IMR-90 (cell line): ENCODE data around the gene MAB21L3. TPM values are rescaled to one million over a fixed set of nuclear protein-coding genes. Genes with fewer than 3 reads are reported as not detected.

Experiments used
- ATAC-seq: fragments of 200-7000 bp; cut with Tn5 transposase; 2 replicates; pipeline ENCODE4 v1.9.1; 2020; ENCODE audit warnings: low read depth, mild to moderate bottlenecking, moderate library complexity
- BruUV-seq: library from RNA; stranded (reverse); fragments of 400-500 nt; replicated peaks from 2 replicates; lab custom pipeline; 2021; lab: Mats Ljungman, UMichigan
- CTCF ChIA-PET: fragments of 300-600 bp; formaldehyde crosslinking; extraction: SDS; loops from one replicate; lab custom pipeline; 2021; ENCODE audit warnings: antibody characterized with exemption; lab: Yijun Ruan, JAX
- POLR2A ChIA-PET: fragments of 300-600 bp; sonication (Branson Sonifier 250); formaldehyde crosslinking; loops from one replicate; lab custom pipeline; 2022; ENCODE audit warnings: antibody characterized with exemption; ENCODE audit not compliant: unreplicated experiment; lab: Charles Lee
- DNase-seq: peaks from one replicate; pipeline ENCODE4 v3.0.0; 2013
- H2AFZ ChIP-seq: replicated peaks from 2 replicates; pipeline ENCODE3; 2013; ENCODE audit warnings: low read length, mild to moderate bottlenecking; ENCODE audit not compliant: poor library complexity
- H2AK5ac ChIP-seq: 2 replicates; pipeline ENCODE4 v1.6.1; 2013; ENCODE audit warnings: low read depth, low read length, inconsistent platforms
- H2AK9ac ChIP-seq: replicated peaks from 2 replicates; pipeline ENCODE3; 2013; ENCODE audit warnings: mild to moderate bottlenecking, low read depth, low read length, moderate library complexity; ENCODE audit not compliant: poor library complexity
- H2BK120ac ChIP-seq: 2 replicates; pipeline ENCODE4 v1.6.1; 2013; ENCODE audit warnings: low read depth, low read length, inconsistent platforms
- H2BK15ac ChIP-seq: 3 replicates; pipeline ENCODE4 v1.6.1; 2013; ENCODE audit warnings: low read depth, low read length, inconsistent platforms
- H2BK20ac ChIP-seq: 2 replicates; pipeline ENCODE4 v1.6.1; 2013; ENCODE audit warnings: low read depth, mild to moderate bottlenecking, inconsistent platforms, low read length, moderate library complexity
- H2BK5ac ChIP-seq: 2 replicates; pipeline ENCODE4 v1.6.1; 2013; ENCODE audit warnings: mild to moderate bottlenecking, low read depth, low read length, inconsistent platforms; ENCODE audit not compliant: poor library complexity, severe bottlenecking
- H3K14ac ChIP-seq: replicated peaks from 2 replicates; pipeline ENCODE4 v1.6.1; 2013; ENCODE audit warnings: low read depth, low read length, inconsistent platforms
- H3K18ac ChIP-seq: 2 replicates; pipeline ENCODE4 v1.6.1; 2013; ENCODE audit warnings: low read depth, low read length, control low read depth
- H3K23ac ChIP-seq: 2 replicates; pipeline ENCODE4 v1.6.1; 2013; ENCODE audit warnings: low read depth, low read length, inconsistent platforms
- H3K27ac ChIP-seq: 2 replicates; pipeline ENCODE4 v1.5.1; 2013; ENCODE audit warnings: mild to moderate bottlenecking, control low read depth, low read length; ENCODE audit not compliant: insufficient read depth
- H3K27me3 ChIP-seq: 2 replicates; pipeline ENCODE4 v1.6.1; 2013; ENCODE audit warnings: low read length; ENCODE audit not compliant: control insufficient read depth, insufficient read depth
- H3K36me3 ChIP-seq: 2 replicates; pipeline ENCODE4 v1.6.1; 2013; ENCODE audit warnings: low read length, mixed read lengths; ENCODE audit not compliant: control insufficient read depth, insufficient read depth
- H3K4ac ChIP-seq: 2 replicates; pipeline ENCODE4 v1.6.1; 2013; ENCODE audit warnings: low read depth, low read length, inconsistent platforms
- H3K4me1 ChIP-seq: 2 replicates; pipeline ENCODE4 v1.6.1; 2013; ENCODE audit warnings: low read length, mixed read lengths; ENCODE audit not compliant: control insufficient read depth, insufficient read depth
- H3K4me2 ChIP-seq: 2 replicates; pipeline ENCODE4 v1.6.1; 2013; ENCODE audit warnings: low read depth, mild to moderate bottlenecking, control low read depth, low read length, moderate library complexity
- H3K4me3 ChIP-seq: 2 replicates; pipeline ENCODE4 v1.5.1; 2013; ENCODE audit warnings: low read depth, mild to moderate bottlenecking, control low read depth, low read length, moderate library complexity; ENCODE audit not compliant: insufficient read depth
- H3K56ac ChIP-seq: 2 replicates; pipeline ENCODE4 v1.6.1; 2013; ENCODE audit warnings: low read length, inconsistent platforms; ENCODE audit not compliant: insufficient read depth; ENCODE audit errors: extremely low read depth
- H3K79me1 ChIP-seq, 2 experiments: 2 replicates each; pipeline ENCODE4 v1.6.1; 2013; ENCODE audit warnings: low read length in 2 of 2, inconsistent platforms in 1 of 2, low read depth in 1 of 2
- H3K9ac ChIP-seq: 2 replicates; pipeline ENCODE4 v1.6.1; 2013; ENCODE audit warnings: low read depth, low read length, control low read depth
- H3K9me1 ChIP-seq: 2 replicates; pipeline ENCODE4 v1.6.1; 2013; ENCODE audit warnings: low read length, inconsistent platforms; ENCODE audit not compliant: insufficient read depth
- H3K9me3 ChIP-seq: 2 replicates; pipeline ENCODE4 v1.6.1; 2013; ENCODE audit warnings: low read length; ENCODE audit not compliant: control insufficient read depth, insufficient read depth
- H4K20me1 ChIP-seq: 2 replicates; pipeline ENCODE4 v1.6.1; 2013; ENCODE audit warnings: low read length, inconsistent platforms; ENCODE audit not compliant: insufficient read depth
- H4K5ac ChIP-seq: 2 replicates; pipeline ENCODE4 v1.6.1; 2013; ENCODE audit warnings: mild to moderate bottlenecking, low read depth, low read length, control low read depth
- H4K8ac ChIP-seq, 2 experiments: 2 replicates each; pipeline ENCODE4 v1.6.1; 2013; ENCODE audit warnings: low read depth in 2 of 2, low read length in 2 of 2, control low read depth in 1 of 2, inconsistent platforms in 1 of 2
- H4K91ac ChIP-seq: 2 replicates; pipeline ENCODE4 v1.6.1; 2013; ENCODE audit warnings: low read depth, low read length, inconsistent platforms; ENCODE audit not compliant: insufficient read depth
- BHLHE40 ChIP-seq: fragments of 150-350 bp; IDR thresholded peaks from 2 replicates; pipeline ENCODE4 v1.6.1; 2016; ENCODE audit warnings: mild to moderate bottlenecking, low read depth, low read length
- CHD1 ChIP-seq: IDR thresholded peaks from 2 replicates; pipeline ENCODE4 v1.6.1; 2012; ENCODE audit warnings: low read depth, low read length, improper control_type of control experiment
- CTCF ChIP-seq: conservative IDR thresholded peaks from 2 replicates; pipeline ENCODE4 v1.5.1; 2012; ENCODE audit warnings: mild to moderate bottlenecking, low read depth, low read length, improper control_type of control experiment
- ELK1 ChIP-seq: fragments of 150-350 bp; IDR thresholded peaks from 2 replicates; pipeline ENCODE4 v1.6.1; 2016; ENCODE audit warnings: low read depth, mild to moderate bottlenecking, low read length, moderate library complexity, borderline replicate concordance
- FOS ChIP-seq: fragments of 150-350 bp; IDR thresholded peaks from 2 replicates; pipeline ENCODE4 v1.6.1; 2016; ENCODE audit warnings: low read depth, low read length
- MAFK ChIP-seq: IDR thresholded peaks from 2 replicates; pipeline ENCODE4 v1.6.1; 2012; ENCODE audit warnings: low read depth, low read length, improper control_type of control experiment
- MAZ ChIP-seq: IDR thresholded peaks from 2 replicates; pipeline ENCODE4 v1.6.1; 2012; ENCODE audit warnings: low read depth, mild to moderate bottlenecking, low read length, improper control_type of control experiment, moderate library complexity, borderline replicate concordance
- NFE2L2 ChIP-seq: fragments of 150-350 bp; IDR thresholded peaks from 2 replicates; pipeline ENCODE4 v1.6.1; 2016; ENCODE audit warnings: low read depth, mild to moderate bottlenecking, low read length
- POLR2A ChIP-seq: IDR thresholded peaks from 2 replicates; pipeline ENCODE4 v1.6.1; 2012; ENCODE audit warnings: mild to moderate bottlenecking, low read depth, low read length
- RAD21 ChIP-seq: IDR thresholded peaks from 2 replicates; pipeline ENCODE4 v1.6.1; 2012; ENCODE audit warnings: low read length, improper control_type of control experiment
- RCOR1 ChIP-seq: IDR thresholded peaks from 2 replicates; pipeline ENCODE4 v1.6.1; 2012; ENCODE audit warnings: mild to moderate bottlenecking, low read length, improper control_type of control experiment; ENCODE audit not compliant: insufficient replicate concordance
- RFX5 ChIP-seq: IDR thresholded peaks from 2 replicates; pipeline ENCODE4 v1.8.0; 2012; ENCODE audit warnings: low read depth, mild to moderate bottlenecking, low read length, moderate library complexity
- SMC3 ChIP-seq: fragments of 150-350 bp; IDR thresholded peaks from 2 replicates; pipeline ENCODE4 v1.6.1; 2016; ENCODE audit warnings: low read depth, mild to moderate bottlenecking, antibody characterized with exemption, low read length, moderate library complexity
- WGBS, 2 experiments: methylation state at CpG; one replicate each; pipeline versions ENCODE4 v1.1.5 to v1.1.7; 2013; ENCODE audit warnings: missing lambda C conversion rate in 2 of 2; ENCODE audit not compliant: insufficient read length in 1 of 2; ENCODE audit errors: extremely low coverage in 2 of 2; 5-methylcytosine and 5-hydroxymethylcytosine counted together
- dilution Hi-C: fragments of 300-500 bp; cut with HindIII; formaldehyde crosslinking; loops from one replicate; pipeline ENCODE4 v1.14.3; 2018; ENCODE audit warnings: low sequenced_read_pairs; ENCODE audit not compliant: unreplicated experiment
- in situ Hi-C: fragments of 300-500 bp; cut with MboI; formaldehyde crosslinking; loops from 3 replicates; pipeline ENCODE4 v1.14.3; 2019; ENCODE audit warnings: low sequenced_read_pairs, inconsistent platforms, mixed read lengths
- intact Hi-C: fragments of 100-400 bp; cut with micrococcal nuclease; formaldehyde crosslinking; loops from 2 replicates; pipeline ENCODE4 v1.10.0; 2022
- polyA plus RNA-seq, 3 experiments: library from polyadenylated mRNA; depleted of rRNA; stranded (reverse); fragments of >200 nt; gene quantifications; 2 replicates each; pipeline ENCODE4 v1.2.3, GENCODE V29; 2012; ENCODE audit warnings: low replicate concordance in 1 of 3
- total RNA-seq: library from RNA; depleted of rRNA; stranded (reverse); fragments of >200 nt; gene quantifications from 2 replicates; pipeline ENCODE4 v1.2.3, GENCODE V29; 2012
- TF ChIP-seq, protein P1 (sequence below): fragments of 150-350 bp; IDR thresholded peaks from 2 replicates; pipeline ENCODE4 v1.6.1; 2017; ENCODE audit warnings: mild to moderate bottlenecking, antibody characterized with exemption, low read length, low read depth

The MAB21L3 gene
- total and polyA plus RNA-seq, 2 of the 4 experiments (the other 2 are of a cell fraction): not detected

- Histone ChIP-seq H4K8ac (no peak overlapping the region), H3K23ac (no peak overlapping the region), H2BK20ac (no peak overlapping the region), H3K79me1 (no peaks in the 10 kb centered on the region), H2AK5ac (no peak overlapping the region), H3K9me3 (no peaks in the 10 kb centered on the region), H4K20me1 (no peaks in the 10 kb centered on the region), H3K9me1 (no peaks in the 10 kb centered on the region), H3K27me3 (peaks cover 45% of the 10 kb centered on the region), H3K27ac (no peak overlapping the region), H3K4me1 (no peaks in the 10 kb centered on the region), H3K36me3 (no peaks in the 10 kb centered on the region), H4K91ac (no peak overlapping the region), H3K4me2 (no peak overlapping the region), H4K5ac (no peak overlapping the region), H2BK5ac (no peak overlapping the region), H2BK15ac (no peak overlapping the region), H3K56ac (no peak overlapping the region), H2AFZ (no peak overlapping the region), H3K9ac (no peak overlapping the region), H3K14ac (no peak overlapping the region), H2AK9ac (no peak overlapping the region), H2BK120ac (no peak overlapping the region), H3K4ac (no peak overlapping the region), H3K4me3 (no peak overlapping the region), H3K18ac (no peak overlapping the region)
- ATAC-seq: no peak
- no TSS peak for BruUV-seq
- DNase-seq: no peak
- in situ Hi-C loops (no loop called here), dilution Hi-C loops (no loop called here), intact Hi-C loops (no loop called here)
- 74% methylated on average over 2 of the region's 6 CpGs; no CpG with 5 or more reads in 1 of the 2 experiments for WGBS, 2 experiments
- ChIA-PET POLR2A (no interaction called here), CTCF (interaction anchor here (0.5 kb wide), 1 partner anchor 11 kb away, joined by 6 read pairs; no protein-coding TSS in a partner anchor)
- TF ChIP-seq MAFK (no peak), BHLHE40 (no peak), NFE2L2 (no peak), CHD1 (no peak), RCOR1 (no peak), RAD21 (no peak), FOS (no peak), ELK1 (no peak), POLR2A (no peak), RFX5 (no peak), SMC3 (no peak), CTCF (no peak), MAZ (no peak)
- TF ChIP-seq, protein P1, sequence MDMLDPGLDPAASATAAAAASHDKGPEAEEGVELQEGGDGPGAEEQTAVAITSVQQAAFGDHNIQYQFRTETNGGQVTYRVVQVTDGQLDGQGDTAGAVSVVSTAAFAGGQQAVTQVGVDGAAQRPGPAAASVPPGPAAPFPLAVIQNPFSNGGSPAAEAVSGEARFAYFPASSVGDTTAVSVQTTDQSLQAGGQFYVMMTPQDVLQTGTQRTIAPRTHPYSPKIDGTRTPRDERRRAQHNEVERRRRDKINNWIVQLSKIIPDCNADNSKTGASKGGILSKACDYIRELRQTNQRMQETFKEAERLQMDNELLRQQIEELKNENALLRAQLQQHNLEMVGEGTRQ: no peak
Observed at GRCh38 chr1:116129537-116129936, 18.3 kb downstream of the MAB21L3 start.
